ENCODE results near the gene VAMP2.
A peak's percentile ranks its signal among the peaks of the same experiment; 100 is the strongest.

VAMP2 gene, protein sequence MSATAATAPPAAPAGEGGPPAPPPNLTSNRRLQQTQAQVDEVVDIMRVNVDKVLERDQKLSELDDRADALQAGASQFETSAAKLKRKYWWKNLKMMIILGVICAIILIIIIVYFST

DNA sequence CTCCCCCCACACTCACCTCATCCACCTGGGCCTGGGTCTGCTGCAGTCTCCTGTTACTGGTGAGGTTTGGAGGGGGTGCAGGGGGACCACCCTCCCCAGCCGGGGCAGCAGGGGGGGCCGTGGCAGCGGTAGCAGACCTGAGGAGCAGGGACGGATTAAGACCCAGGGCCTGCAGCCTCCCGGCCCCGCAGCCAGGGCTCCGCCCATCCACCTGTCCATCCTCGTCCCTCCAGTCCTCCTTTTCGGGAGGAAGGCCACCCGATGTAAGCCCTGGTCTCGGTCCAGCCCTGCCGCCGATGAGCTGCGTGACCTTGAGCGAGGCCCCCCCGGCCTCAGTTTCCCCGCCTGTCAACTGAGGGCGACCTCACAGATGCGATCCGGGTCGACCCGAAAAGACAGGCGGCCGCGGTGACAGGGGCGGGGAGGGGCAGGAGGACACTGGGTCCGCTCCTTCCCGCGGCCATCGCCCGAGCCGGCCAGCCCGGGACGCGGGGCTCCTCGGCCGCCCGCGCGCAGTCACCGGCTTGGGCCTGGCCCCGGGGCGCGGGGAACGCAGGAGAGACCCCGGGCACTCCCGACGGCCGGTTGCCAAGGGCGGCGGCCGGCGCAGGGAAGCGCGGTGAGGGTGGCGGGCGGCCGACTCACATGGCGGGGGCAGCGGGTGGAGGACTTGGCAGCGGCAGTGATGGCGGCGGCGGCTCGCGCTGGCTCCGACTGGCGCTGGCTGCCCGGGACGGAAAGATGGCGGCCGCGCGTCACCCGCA lies at the start of gene VAMP2:
Gene VAMP2, minus strand, starts transcription at position 716 of the 764 bp plus-strand sequence. Its CDS starts 69 bp downstream, at position 647.
- peak; percentile 86 for DNase-seq

DNA sequence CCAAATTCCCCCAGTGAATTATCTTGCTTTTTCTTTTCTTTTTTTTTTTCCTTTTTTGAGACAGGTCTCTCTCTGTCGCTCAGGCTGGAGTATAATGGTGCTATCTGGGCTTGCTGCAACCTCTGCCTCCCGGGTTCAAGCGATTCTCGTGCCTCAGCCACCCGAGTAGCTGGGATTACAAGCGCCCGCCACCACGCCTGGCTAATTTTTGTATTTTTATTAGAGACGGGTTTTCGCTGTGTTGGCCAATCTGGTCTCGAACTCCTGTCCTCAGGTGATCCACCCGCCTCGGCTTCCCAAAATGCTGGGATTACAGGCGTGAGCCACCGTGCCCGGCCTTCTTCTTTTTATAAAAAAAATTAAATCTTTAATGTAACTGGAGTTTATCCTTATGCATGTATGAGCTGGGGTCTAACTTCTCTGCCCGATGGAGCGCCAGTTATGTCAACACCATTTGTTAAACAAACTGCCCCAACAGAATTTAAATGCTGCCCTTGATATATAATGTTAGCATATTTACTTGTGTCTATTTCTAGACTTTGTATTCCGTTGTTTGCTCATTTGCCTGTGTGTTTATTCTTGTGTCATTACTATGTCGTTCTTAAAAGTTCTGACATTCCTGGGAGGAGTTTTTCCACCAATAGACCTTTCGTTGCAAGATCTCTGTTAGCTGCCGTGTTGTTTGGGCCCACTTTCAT lies 48.2 kb upstream of the VAMP2 start:
- DNase-seq = no peak

DNA sequence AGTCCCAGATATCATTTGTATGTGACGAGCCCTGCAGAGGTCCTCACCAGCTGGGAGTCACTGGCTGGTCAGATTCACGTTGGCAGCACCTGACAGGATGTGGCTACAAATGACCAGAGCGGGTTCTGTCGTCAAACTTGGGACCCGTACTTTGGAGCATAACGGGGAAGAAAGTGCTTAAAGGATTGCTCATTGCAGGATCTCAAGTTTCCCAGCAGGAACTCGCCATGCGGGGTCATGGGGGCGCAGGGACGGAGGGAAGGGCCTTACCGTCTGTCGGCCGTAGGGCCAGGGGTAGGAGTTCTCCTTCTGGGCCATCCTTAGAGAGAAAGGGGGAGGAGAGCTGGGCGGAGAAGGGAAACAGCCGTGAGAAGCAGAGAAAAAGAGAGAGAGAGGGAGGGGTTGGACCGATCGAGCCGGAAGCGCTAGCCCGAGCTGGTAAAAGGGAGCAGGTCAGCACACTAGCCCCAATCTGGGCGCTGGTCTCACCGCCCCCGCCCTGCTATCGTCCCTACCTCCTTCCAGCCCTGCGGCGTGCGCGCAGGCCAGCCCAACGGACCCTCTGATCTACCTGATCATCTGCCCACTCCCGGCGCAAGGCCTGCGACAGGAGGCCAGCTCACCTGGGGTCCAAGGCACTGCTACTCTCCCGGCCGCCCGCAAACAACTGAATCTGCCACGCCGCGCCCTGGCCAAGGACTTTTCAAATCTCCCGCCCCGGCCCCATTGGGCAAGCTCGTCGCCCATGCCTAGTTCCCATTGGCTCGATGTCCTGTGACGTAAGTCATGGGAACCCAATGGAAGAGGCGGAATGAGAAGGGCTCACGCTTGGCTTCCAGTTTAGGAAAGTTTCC lies 47.4 kb upstream of the VAMP2 start, which contains the start of gene AURKB:
Gene AURKB, minus strand, starts transcription at position 669 of the 854 bp plus-strand sequence. Its CDS starts 351 bp downstream, at position 318.
- DNase-seq = peak; percentile 97

DNA sequence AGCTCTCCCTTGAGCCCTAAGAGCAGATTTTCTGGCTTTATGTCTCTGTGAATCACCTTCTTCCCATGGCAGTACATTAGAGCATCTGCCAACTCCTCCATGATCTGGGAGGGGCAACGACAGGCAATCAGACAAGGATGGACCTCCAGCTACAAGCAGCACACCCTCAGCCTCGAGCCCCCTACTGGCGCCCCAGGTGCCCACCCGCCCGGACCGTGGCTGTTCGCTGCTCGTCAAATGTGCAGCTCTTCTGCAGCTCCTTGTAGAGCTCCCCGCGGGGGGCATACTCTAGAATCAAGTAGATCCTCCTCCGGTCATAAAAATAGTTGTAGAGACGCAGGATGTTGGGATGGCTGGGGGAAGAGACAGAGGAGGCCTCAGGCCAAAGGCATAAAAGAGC lies 43.8 kb upstream of the VAMP2 start:
- DNase-seq = no peak

DNA sequence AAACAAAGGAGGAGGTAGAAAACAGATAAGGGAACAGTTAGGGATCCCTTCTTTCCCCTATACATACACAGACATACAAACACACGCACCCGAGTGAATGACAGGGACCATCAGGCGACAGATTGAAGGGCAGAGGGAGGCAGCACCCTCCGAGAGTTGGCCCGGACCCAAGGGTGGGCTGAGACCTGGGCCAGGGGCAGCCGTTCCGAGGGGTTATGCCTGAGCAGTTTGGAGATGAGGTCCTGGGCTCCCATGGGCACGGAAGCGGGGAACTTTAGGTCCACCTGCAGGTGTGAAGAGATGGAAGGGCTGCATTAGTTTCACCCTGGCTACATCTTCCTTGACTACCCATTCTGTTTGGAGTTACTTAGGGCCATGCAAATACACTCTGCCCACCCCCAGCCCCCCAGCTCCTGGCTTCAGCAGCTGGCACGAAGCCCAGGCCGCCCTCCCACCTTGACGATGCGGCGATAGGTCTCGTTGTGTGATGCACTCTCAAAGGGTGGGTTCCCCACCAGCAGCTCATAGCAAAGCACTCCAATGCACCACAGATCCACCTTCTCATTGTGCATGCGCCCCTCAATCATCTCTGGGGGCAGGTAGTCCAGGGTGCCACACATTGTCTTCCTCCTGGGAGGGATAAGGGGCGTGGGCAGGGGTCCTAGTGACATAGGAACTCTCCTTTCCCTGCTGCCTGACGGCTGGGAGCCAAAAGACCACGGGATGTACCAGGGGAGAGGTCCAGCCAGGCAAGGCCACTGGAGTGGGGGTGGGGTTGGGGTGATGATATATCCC lies 42.2 kb upstream of the VAMP2 start:
- no peak for DNase-seq

DNA sequence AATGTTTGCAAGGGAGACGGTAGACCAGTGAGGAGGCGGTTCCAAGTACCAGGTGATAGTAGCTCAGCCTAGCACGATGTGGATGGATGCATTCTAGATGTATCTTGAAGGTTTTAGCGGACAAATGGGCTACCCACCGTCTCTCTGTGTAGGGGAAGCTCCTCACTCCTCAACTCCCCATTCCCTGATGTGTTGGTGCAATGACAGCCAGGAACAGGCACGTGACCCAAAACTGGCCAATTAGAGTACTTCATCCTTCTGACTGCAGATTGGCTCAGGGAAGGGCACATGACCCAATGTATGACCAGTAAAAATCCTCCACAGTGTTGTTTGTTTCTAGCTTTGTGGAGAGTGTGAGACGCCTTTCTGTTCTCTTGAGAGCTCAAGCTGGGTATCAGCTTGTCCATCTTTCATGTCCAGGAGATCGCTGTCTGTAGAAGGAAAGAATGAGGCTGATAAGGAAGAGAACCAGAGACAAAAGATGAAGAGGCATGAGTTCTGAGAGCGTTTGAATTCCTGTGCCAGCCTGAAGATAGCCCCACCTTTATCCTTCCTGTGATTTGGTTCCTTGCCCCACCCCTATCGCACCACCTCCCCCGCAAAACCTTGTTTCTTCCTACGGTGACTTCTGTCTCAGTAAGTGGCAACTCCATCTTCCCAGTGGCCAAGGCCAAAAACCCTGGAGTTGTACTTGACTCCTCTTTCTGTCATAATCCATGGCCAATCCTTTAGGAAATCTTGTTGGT lies 29.5 kb upstream of the VAMP2 start:
- peak; percentile 84 for DNase-seq

DNA sequence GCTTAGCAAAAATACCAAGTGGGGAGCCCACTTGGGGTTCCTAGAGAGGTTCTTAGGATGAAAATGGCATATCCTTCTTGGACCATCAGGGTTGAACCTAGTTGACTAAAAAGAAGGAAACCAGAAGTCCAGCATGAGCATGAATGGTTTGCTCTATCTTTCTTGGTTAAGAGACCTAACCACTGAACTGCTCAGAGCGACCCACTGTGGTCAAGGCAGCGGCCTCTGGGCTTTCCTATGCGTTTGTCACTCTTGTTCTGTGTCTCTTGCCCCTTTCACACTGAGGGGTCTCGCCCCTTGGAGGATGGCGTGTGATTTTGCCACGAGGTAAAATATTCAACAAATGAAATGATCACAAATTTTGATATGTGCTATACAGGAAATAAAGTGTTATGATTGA lies 27.8 kb upstream of the VAMP2 start:
- DNase-seq = no peak

DNA sequence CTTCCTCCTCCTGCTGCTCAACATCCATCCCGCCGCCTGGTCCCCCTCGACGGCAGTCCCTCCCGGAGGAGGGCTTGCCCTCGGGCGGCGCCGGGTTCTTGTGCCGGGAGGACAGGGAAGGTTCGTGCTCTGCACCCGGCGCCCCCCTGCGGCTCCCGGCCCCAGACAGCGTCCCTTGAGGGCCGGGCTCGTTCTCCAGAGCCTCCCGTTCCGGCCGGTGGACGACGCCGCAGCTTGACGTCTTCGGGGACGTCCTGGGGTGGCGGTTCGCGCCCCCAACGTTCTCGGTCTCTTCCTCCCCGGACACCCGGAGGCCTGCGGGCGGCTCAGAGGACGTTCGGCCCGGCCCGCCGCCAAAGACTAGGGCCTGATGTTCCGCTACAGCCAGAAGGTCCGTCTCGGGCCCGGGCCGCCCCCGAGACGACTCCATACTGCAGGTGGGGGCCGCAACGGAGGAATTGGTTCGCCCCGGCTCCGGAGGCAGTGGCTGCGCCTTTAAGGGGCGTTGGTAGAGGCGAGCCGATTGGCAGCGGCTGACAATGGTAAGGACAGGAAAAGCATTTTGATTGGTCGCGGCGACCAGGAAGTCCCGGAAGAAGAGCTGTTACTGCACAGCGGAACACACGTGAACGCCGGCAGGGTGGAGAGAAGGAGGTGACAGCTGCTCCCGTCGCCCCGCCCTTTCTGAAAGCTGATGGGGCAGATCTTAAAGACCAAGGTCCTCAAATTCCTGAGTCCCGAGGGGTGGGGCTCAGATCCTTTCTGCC lies 27.1 kb upstream of the VAMP2 start, which contains the start of gene BORCS6:
Gene BORCS6, minus strand, starts transcription at position 470 of the 767 bp plus-strand sequence. Its CDS starts 40 bp downstream, at position 430.
- DNase-seq = peak; percentile 98

DNA sequence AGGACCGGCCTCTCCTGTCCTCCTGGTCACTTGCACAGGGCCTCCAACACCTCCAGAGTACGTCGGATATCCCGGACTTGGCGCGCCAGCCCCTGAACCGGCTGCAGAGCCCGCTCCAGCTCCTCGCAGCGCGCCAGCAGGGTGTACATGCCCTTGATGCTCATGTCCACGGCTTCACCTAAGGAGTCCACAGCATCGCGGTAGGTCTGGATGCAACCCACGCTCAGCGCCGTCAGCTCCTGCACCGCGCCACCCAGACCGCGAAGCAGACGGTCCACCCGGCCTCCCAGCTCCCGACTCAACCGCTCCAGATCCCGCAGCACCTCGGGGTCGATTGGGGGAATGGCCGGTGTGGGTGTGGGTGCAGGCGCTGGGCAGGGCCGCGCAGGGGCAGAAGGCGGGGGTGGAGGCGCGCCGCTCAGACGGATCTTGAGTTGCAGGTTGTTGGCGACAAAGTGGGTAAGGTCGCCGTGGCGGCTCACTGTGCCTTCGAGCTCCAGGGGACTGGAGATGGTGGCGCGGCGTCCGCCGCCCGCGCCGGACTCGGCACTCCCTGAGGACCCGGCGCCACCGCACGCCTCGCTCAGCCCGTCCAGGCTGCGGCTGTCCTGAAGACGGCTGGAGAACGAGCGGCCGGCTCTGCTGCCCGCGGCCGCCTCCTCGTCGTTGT lies 26.4 kb upstream of the VAMP2 start:
- peak; percentile 16 for DNase-seq

DNA sequence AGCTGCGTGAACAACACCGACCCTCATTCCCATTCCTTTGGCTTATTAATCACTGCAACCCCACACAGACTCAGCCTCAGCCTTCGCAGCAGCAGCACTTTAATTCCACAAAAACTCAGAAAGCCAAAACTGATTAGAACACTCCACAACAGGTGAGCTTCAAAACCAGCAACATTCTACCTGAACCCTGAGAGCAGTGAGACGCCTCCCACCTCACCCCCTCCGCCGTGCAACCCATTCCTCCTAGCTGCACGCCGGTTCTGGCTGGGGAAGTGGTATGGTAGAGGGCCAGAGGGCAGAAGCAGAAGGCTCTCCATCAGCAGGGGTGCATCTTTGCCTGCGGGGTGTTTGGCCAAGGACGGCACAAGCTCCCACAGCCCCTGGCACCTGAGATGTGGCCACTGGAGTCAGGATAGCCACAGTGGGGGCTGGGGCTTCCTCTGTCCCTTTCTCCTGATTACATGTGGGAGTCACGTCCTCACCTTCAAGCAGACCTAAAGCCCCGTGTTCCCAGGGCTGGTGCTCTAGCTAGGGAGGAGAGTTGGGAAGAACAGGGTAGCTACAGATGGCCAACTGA lies 25.6 kb upstream of the VAMP2 start:
- peak; percentile 19 for DNase-seq

DNA sequence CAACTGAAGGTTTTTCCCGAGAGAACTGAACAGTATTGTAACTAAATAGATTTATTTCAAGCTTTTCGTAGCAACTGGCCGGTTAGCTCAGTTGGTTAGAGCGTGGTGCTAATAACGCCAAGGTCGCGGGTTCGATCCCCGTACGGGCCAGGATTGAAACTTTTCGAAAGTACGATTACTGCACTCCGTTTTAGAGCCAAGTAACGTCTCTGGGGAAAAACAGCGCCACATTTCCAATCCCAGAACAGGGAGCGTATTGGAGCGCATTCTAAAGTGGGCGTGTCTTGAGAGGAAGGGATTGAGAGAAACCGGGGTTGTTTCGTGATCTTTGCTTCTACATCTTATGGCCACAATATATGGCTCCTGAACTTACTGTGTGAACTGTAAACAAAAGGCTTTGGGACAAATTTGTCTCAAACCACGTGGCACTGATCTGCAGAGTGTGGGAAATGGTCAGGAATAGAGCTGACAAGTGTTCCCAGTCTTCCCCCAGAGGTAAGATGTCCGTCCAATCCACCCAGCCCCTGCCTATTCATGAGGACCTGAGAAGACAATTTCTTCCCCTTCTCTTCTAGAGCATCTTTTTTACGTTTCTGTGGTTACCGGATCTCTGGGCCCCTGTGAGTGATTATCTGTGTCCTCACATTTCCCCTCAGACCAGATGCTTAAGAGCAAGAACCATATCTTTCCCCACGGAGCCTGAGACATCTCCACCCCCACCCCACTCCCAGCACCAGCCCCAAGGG lies 24.9 kb upstream of the VAMP2 start:
- peak; percentile 93 for DNase-seq

DNA sequence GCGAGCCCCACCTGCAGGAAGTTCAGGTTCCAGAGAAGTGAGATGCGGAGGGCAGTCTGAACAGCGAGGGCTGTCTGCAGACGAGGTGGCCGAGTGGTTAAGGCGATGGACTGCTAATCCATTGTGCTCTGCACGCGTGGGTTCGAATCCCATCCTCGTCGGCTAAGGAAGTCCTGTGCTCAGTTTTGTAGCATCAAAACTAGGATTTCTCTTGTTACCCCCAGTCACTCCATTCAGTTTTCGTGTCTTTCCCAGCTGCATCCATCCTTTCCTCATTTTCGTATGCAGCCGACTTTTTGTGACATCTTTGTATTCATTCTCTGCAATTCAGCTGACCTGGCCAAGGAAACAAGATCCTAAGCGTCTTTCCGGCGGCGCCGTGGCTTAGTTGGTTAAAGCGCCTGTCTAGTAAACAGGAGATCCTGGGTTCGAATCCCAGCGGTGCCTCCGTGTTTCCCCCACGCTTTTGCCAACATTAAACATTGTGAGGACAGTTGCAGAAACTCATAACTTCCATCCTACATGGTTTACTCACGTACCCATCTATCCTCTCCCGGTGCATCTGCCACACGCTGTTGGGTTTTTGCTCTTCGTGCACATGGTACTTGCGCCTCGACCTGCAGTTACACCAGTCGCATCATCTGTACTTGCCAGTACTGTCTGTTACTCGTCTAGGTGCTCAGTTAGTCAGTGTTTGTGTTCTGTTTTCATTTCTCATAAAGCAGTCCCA lies 24.2 kb upstream of the VAMP2 start:
- peak; percentile 94 for DNase-seq

DNA sequence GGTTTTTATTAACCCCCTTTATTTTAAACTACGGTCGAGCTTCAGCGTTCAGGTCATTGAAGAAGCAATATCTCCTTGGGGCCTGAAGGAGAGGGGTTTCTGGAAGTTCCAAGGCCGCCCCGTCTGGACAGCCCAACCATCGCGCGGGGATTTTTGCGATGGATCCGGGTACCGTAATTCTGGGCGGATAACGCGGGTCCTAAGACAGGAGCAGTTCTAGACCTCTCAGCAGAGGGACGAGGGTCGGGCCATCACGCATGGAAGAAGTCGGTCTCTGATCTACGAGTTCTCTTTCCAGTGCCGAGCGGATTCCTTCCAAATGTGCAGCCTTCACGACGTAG lies 23.7 kb upstream of the VAMP2 start:
- no peak for DNase-seq

DNA sequence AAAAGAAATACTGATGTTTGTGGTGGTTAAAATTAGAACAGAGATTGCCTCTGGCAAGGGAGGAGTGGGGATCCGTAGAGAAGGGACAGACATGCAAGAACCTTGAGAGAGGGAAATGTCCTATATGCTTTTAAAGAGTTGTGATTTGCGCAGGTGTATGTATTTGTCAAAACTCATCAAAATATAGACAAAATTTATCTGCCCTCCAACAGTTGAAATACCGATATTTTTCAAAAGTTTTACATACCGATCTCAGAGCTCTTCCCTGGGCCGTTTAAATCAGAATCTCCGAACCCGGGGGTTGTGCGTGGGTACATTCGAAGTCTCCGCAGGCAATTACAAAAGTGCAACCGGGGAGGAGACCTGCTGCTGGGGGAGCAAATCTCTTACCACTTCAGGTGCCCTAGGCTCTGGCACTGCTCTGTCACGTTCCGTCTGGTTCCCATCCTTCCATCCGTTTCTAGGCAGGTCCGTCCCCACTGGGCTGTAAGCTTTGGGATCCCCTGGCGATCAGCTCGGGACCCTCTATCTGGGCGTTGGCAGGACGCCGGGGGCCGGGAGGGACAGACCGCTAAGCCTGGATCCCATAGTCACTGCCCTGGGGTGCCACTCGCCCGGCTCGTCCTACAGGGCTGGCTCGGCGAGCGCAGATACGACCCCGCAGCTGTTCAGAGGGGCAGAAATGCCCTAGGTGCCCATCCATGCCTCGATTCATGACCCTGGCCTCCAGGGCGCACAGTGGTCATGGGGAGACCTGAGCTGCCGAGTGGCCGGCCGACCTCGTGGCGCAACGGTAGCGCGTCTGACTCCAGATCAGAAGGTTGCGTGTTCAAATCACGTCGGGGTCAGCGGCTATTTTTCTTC lies 23.1 kb upstream of the VAMP2 start:
- DNase-seq = peak; percentile 93

DNA sequence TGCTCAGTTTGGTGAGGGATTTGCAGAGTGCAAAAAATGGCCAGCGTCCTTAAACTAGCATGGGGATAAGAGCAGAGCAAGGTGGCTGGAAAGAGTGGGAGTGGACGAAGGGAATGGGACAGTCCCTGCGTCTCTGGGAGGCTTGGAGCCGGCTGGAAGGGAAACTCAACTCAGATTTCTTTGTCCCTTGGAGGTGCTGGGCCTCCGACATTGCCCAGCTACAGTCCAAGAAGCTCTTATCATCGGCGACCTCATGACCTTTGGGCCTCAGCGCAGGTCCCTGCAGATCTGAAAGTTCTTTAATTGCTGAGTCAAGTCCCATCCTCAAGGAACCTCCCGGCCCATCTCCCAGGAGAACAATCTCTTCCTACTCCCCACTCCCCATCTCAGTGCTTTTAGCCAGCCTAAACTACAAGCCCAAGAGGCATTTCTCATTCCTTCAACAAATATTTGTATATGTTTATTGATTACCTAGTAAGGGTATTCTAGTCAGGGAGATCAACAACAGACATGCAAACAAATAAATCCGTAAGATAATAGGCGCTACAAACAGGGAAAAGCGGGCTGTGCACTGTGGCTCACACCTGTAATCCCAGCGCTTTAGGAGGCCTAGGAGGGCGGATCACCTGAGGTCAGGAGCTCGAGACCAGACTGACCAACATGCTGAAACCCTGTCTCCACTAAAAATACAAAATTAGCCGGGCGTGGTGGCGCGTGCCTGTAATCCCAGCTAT lies 14.4 kb upstream of the VAMP2 start:
- DNase-seq = no peak

DNA sequence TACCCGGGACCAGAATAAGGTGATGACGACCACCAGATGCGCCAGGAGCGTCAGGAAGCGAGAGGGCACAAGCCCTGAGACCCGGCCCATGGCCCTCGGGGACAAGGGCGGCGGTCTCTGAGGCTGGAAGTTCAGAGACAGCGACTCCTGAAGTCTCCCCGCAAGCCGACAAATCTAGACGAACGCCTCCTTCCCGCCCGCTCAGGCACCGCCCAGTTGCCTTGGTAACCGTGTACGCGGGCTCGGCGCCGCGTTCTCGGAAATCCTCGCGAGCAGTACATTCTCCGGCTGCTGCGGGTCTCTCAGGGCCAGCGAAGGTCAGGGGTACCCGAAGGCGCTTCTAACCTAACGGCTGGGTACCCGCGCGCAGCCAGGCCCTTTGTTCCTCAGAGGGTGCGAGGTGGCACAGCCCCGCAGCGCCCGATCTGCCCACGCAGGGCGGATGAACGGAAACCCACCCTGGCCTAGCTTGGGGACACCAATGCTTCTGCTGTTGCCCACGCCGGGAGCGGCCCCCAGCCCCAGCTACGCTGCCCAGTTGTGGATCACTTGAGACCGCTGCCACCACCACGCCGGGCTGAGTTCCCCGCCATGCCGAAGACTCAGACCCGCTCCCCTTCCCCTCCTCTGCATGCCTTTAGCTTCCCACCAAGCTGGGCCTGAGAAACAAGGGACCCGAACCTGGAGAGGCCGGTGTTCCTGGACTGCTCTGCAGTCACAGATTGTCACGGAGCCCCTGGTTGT lies 13.6 kb upstream of the VAMP2 start, which contains the start of gene TMEM107:
Gene TMEM107, minus strand, starts transcription at position 184 of the 744 bp plus-strand sequence. Its CDS starts 94 bp downstream, at position 90.
- peak; percentile 91 for DNase-seq

All from CD4-positive, alpha-beta T cell treated with Interleukin-21 for 1 hour (primary cell).